ENCODE results near the gene CSRP2. TPM values are rescaled to one million over a fixed set of nuclear protein-coding genes. Genes with fewer than 3 reads are reported as not detected.

The CSRP2 gene
- total RNA-seq, 1 donor from 2014 or later = 185 TPM

- H3K9me3 Mint-ChIP-seq (ENCODE audit: unreplicated experiment) = no peaks in the 10 kb centered on the region
- H3K27me3 Mint-ChIP-seq (ENCODE audit: unreplicated experiment) = peaks cover 4% of the 10 kb centered on the region
- no peak overlapping the region for H3K27ac Mint-ChIP-seq (ENCODE audit: unreplicated experiment)
- peaks cover 28% of the 10 kb centered on the region for H3K36me3 Mint-ChIP-seq (ENCODE audit: low read depth, unreplicated experiment)
- peaks cover 32% of the 10 kb centered on the region for H3K4me1 Mint-ChIP-seq (ENCODE audit: unreplicated experiment)
- DNase-seq (ENCODE audit: low spot score) = no peak
- no peak overlapping the region for H3K4me3 Mint-ChIP-seq (ENCODE audit: unreplicated experiment)
- no peak for TF ChIP-seq CTCF (IDR thresholded peaks at IDR 0.05; ENCODE audit: unreplicated experiment)
Observed at GRCh38 chr12:76872415-76872814, 6.4 kb downstream of the CSRP2 start.

- Mint-ChIP-seq H3K4me3 (ENCODE audit: unreplicated experiment) (no peak overlapping the region), H3K27me3 (ENCODE audit: unreplicated experiment) (peaks cover 4% of the 10 kb centered on the region), H3K36me3 (ENCODE audit: low read depth, unreplicated experiment) (peaks cover 26% of the 10 kb centered on the region), H3K4me1 (ENCODE audit: unreplicated experiment) (peaks cover 27% of the 10 kb centered on the region), H3K9me3 (ENCODE audit: unreplicated experiment) (no peaks in the 10 kb centered on the region), H3K27ac (ENCODE audit: unreplicated experiment) (no peak overlapping the region)
- TF ChIP-seq CTCF (IDR thresholded peaks at IDR 0.05; ENCODE audit: unreplicated experiment) = no peak
- DNase-seq (ENCODE audit: low spot score) = no peak
Observed at GRCh38 chr12:76871742-76872141, 7.1 kb downstream of the CSRP2 start.

GRCh38 chr12:76871082-76871481 lies 7.7 kb downstream of the CSRP2 start:
- TF ChIP-seq CTCF (IDR thresholded peaks at IDR 0.05; ENCODE audit: unreplicated experiment) = no peak
- no peak for DNase-seq (ENCODE audit: low spot score)
- H3K4me3 Mint-ChIP-seq (ENCODE audit: unreplicated experiment) = no peak overlapping the region
- peaks cover 4% of the 10 kb centered on the region for H3K27me3 Mint-ChIP-seq (ENCODE audit: unreplicated experiment)
- H3K4me1 Mint-ChIP-seq (ENCODE audit: unreplicated experiment) = peaks cover 26% of the 10 kb centered on the region
- H3K27ac Mint-ChIP-seq (ENCODE audit: unreplicated experiment) = no peak overlapping the region
- H3K36me3 Mint-ChIP-seq (ENCODE audit: low read depth, unreplicated experiment) = peaks cover 32% of the 10 kb centered on the region
- no peaks in the 10 kb centered on the region for H3K9me3 Mint-ChIP-seq (ENCODE audit: unreplicated experiment)

- no peaks in the 10 kb centered on the region for H3K9me3 Mint-ChIP-seq (ENCODE audit: unreplicated experiment)
- peaks cover 8% of the 10 kb centered on the region for H3K4me1 Mint-ChIP-seq (ENCODE audit: unreplicated experiment)
- DNase-seq (ENCODE audit: low spot score) = no peak
- peaks cover 30% of the 10 kb centered on the region for H3K36me3 Mint-ChIP-seq (ENCODE audit: low read depth, unreplicated experiment)
- no peak for TF ChIP-seq CTCF (IDR thresholded peaks at IDR 0.05; ENCODE audit: unreplicated experiment)
- H3K27ac Mint-ChIP-seq (ENCODE audit: unreplicated experiment) = no peak overlapping the region
- H3K27me3 Mint-ChIP-seq (ENCODE audit: unreplicated experiment) = peaks cover 3% of the 10 kb centered on the region
- H3K4me3 Mint-ChIP-seq (ENCODE audit: unreplicated experiment) = no peak overlapping the region
Observed at GRCh38 chr12:76866726-76867125, 12.1 kb downstream of the CSRP2 start.

GRCh38 chr12:76866151-76866567 lies 12.7 kb downstream of the CSRP2 start:
- Mint-ChIP-seq H3K4me1 (ENCODE audit: unreplicated experiment) (peaks cover 8% of the 10 kb centered on the region), H3K36me3 (ENCODE audit: low read depth, unreplicated experiment) (peaks cover 33% of the 10 kb centered on the region), H3K9me3 (ENCODE audit: unreplicated experiment) (no peaks in the 10 kb centered on the region), H3K27ac (ENCODE audit: unreplicated experiment) (peak overlapping the region; percentile 59), H3K4me3 (ENCODE audit: unreplicated experiment) (no peak overlapping the region), H3K27me3 (ENCODE audit: unreplicated experiment) (peaks cover 3% of the 10 kb centered on the region)
- no peak for DNase-seq (ENCODE audit: low spot score)
- TF ChIP-seq CTCF (IDR thresholded peaks at IDR 0.05; ENCODE audit: unreplicated experiment) = no peak
